Left forelimb (tissue), 1 donor: ENCODE data around the gene MAGIX.
A peak's percentile ranks its signal among the peaks of the same experiment; 100 is the strongest.
"Not testable (repeated sequence)": the region's sequence is repeated elsewhere in the genome, so short reads cannot be mapped to it uniquely, and the experiment has no call there.

Experiments used
- DNase-seq: peaks from one replicate; pipeline ENCODE4 v3.0.0-alpha.2; 2018; ENCODE audit warnings: low spot score

Gene MAGIX

GRCh38 chrX:49162620-49163019 lies at the start of gene MAGIX:
Gene MAGIX, plus strand, starts transcription at chrX:49162758. Its CDS starts 132 bp downstream, at chrX:49162890.
- no peak for DNase-seq

DNA sequence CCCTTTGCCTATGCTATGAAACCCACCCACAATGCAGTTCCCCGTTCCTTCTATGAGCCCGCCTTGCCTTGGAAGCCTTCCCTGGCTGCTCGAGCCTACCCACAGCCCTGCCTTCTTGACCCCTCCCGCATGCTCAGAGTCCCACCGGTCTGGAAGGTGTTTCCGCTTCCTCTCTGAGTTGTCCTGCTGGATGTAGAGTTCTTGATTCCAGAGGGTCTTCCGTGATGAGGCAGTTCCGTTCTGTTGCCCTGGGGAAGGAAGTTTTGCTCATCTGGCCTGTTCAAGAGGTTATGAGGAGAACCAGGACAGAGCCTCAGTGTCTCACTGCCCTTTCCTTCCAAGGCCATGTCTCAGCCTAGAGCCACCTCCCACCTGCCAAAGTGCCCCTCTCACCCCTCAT lies 46.5 kb upstream of the MAGIX start:
- no peak for DNase-seq

DNA sequence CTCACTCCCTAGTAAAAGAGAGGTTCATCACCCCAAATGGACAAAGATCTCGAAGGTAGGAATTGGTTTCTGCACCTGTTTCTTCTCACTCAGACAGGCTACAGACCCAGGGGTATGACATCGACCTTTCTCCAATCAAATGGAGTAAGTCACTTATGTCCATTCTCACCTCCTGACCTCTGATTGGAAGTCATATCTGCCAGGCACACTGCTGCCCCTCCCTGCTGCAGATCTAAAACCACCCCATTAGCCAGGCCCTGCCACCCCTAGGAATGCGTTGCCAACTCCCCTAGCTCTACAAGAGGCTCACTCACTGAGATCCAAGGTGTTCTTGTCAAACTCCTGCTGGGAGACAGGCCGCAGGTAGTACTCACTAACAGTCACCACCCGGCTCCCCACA lies 45.8 kb upstream of the MAGIX start:
- DNase-seq = no peak

GRCh38 chrX:49117581-49117980 lies 45.0 kb upstream of the MAGIX start:
- DNase-seq = no peak

DNA sequence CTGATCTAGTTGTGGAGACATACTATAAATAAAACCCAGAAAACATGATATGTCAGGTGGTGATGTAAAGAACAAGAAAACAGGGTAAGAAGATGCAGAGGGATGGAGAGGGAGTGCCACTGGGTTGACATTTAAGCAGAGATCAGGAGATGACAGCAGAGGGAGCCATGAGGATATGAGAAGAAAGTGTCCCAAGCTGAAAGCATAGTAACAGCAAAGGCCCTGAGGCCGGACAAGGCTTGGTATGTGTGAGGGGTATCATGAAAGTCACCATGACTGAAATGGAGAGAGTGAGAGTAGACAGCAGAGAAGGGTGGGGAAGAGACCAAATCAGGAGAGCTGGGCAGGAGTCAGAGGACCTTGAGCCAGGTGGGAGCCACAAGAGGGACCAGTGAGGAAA lies 42.5 kb upstream of the MAGIX start:
- no peak for DNase-seq

- DNase-seq = no peak
Observed at GRCh38 chrX:49122499-49122898, 40.1 kb upstream of the MAGIX start.

DNA sequence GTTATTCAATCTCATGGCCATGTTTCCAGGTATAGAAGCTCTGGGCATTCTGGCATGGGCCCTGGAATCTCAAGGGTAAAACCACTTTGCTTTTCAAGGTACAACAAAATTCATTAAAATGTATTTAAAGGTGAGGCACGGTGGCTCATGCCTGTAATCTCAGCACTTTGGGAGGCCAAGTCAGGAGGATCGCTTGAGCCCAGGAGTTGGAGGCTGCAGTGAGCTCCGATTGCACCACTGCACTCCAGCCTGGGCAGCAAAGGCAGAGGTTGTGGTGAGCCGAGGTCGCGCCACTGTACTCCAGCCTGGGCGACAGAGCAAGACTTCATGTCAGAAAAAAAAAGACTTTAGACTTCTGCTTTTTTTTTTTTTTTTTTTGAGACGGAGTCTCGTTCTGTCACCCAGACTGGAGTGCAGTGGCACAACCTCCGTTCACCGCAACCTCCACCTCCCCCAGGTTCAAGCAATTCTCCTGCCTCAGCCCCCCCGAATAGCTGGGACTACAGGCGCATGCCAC lies 34.8 kb upstream of the MAGIX start:
- DNase-seq = not testable (repeated sequence)

DNA sequence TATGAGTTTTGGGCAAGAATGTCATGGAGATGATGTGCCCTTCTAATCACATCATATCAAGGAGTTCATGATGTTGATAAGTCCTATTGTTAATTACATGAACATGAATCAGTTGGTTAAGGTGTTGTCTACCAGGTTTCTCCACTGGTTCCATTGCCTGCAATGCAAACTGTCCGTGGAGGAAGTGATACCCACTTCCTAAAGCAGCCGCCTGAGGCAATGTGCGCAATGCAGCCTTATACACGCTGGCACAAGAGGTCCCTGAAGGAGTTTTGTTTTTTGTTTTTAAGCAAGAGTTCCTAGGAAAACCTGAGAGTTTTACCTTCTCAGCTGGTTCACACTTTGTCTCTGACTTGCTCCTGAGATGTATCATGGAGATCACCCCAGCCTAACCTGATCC lies 33.1 kb upstream of the MAGIX start:
- no peak for DNase-seq

DNA sequence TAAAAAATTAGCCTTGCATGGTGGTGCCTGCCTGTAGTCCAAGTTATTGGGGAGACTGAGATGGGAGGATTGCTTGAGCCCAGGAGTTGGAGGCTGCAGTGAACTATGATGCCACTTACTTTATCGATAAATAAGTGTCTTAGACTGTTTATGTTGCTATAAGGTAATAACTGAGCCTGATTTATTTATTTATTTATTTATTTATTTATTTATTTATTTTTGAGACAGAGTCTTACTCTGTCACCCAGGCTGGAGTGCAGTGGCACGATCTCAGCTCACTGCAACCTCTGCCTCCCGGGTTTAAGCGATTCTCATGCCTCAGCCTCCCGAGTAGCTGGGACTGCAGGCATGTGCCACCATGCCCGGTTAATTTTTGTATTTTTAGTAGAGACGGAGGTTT lies 30.3 kb upstream of the MAGIX start:
- DNase-seq = not testable (repeated sequence)

GRCh38 chrX:49133759-49134158 lies 28.8 kb upstream of the MAGIX start:
- DNase-seq = no peak

DNA sequence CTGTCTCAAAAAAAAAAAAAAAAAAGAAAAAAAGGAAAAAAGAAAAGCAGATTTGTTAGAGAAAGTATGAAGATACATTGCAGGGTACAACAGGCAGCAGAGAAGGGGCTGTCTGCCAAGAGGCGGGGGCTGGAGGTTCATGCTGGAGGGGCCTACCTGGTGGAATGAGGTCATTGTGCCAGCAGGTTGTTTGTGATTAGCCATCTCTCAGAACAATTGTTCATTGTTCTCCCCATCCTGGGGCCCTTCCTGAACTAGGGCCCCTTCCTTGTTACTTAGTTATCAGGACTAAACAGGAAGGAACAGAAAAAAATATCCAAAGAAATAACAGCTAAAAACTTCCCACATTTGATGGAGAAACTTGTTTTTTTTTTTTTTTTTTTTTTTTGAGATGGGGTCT lies 25.1 kb upstream of the MAGIX start:
- no peak for DNase-seq

GRCh38 chrX:49139713-49140112 lies 22.8 kb upstream of the MAGIX start:
- DNase-seq = no peak

DNA sequence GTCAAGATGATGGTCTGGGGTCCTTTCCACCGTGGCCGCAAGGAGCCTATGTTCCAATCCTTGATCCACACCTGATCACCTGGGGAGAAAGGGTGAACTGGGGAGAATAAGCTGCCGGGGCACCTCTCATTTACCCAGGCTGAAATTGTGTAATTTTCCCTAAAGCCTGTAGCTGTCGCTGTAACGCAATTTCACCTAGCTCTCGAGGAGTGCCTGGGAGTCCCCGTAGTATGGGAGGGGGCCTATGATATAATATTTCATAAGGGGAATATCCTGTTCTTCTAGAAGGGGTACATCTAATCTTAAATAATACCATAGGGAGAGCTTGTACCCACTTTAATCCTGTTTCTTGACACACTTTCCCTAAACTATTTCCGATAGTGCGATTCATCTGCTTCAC lies 20.3 kb upstream of the MAGIX start:
- DNase-seq = not testable (repeated sequence)

- DNase-seq = not testable (repeated sequence)
Observed at GRCh38 chrX:49143154-49143553, 19.4 kb upstream of the MAGIX start.

- no peak for DNase-seq
Observed at GRCh38 chrX:49147282-49147681, 15.3 kb upstream of the MAGIX start.

DNA sequence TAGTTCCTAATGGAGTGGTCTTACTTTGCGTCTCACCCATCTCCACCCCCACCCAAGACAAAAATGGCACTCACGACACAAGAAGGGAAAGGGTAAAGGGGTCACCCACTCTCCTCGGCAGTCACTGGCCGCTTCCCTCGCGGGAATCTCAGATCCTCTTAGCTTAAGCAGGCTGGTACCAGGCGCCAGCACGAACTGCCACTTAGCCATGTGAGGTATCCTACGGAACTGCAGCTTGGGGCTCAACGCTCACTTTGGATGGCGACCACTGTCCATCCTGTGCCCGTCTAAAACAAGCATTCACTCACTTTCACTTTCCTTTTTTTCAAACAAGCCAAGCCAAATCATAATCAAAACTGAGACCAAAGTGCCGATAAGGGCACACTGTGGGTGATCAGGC lies 14.6 kb upstream of the MAGIX start:
- DNase-seq = no peak

DNA sequence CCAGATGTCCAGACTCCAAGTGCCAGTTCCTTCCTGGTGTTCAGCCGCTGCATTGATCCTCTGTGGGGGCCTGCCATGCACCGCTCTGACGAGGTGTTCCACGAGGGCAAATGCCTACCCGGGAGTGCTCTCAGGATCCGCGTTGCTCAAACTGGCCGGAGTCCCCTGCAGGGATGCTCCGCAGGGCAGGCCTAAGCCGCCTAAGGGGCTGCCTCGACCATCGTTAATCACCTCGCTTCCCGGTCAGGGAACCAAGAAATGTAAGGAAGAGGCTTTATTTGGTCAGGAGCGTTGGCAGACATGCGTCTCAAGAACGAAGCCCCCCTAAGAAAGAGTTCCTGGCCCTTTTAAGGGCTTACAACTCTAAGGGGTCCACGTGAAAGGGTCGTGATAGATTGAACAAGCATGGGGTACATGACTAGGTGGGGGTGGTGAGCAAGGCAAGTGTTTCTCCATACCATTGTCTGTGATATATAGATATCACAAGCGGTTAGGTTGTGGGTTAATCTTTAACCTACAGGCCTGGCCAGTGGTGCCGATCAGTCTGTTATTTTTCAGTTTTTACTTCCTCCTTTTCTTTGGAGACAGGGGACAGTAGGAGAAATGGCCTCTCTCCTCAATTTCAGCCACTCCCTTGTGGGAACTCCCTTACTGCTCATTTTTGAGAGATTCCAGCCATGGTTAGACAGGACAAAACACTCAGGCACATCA lies 14.0 kb upstream of the MAGIX start:
- DNase-seq = not testable (repeated sequence)

DNA sequence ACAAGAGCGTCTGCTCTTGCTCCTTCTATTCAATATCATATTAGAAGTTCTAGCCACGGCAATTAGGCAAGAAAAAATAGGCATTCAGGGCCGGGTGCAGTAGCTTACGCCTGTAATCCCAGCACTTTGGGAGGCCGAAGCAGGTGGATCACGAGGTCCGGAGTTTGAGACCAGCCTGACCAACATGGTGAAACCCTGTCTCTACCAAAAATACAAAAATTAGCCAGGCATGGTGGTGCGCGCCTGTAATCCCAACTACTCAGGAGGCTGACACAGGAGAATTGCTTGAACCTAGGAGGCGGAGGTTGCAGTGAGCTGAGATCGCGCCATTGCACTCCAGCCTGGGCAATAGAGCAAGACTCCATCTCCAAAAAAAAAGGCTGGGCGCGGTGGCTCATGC lies 13.3 kb upstream of the MAGIX start:
- DNase-seq = not testable (repeated sequence)

- no peak for DNase-seq
Observed at GRCh38 chrX:49153467-49153866, 9.1 kb upstream of the MAGIX start.

GRCh38 chrX:49155243-49155899 lies 7.2 kb upstream of the MAGIX start:
- DNase-seq = no peak

DNA sequence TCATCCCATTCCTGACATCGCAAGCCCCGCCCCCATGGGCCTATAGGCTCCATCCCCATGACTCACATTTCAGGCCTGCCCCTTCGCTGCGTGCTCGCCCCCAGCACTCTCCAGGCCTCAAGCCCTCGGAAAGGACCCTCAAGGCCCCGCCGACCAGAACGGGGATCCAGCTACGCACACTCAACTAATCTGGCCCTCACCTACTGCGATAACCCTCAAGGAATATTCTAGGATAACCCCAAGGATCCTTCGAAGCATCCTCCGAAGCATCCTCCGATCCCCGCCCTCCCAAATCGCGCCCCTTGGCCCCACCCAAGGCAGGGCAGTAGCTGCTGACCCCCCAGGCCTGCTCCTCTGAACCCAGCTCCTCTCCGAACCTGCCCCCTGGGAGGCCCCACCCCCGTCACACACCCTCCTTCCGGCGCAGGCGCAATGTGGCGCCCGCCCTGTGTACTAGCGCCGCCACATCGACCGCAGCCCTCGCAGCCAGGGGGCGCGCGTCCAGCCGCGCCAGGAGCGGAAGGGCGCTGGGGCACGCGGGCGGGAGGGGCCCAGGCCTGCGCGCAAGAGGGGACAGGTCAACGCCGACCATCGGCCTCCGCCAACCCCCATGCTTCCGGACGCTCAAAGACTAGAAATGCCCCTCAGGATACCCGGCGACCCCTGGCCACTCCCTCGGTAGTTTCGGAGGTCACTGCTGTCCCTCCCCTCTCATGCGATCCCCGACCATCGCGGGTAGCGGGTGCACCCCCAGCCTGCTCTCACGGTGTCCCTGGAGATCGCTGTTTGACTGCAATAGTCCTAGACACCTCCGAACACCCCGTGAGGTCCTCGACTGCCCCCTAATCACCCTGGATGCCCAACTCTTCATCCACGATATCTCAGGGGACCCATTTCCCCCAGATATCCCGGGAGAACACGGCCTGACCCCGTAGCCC lies 6.4 kb upstream of the MAGIX start:
- peak; percentile 91 for DNase-seq

DNA sequence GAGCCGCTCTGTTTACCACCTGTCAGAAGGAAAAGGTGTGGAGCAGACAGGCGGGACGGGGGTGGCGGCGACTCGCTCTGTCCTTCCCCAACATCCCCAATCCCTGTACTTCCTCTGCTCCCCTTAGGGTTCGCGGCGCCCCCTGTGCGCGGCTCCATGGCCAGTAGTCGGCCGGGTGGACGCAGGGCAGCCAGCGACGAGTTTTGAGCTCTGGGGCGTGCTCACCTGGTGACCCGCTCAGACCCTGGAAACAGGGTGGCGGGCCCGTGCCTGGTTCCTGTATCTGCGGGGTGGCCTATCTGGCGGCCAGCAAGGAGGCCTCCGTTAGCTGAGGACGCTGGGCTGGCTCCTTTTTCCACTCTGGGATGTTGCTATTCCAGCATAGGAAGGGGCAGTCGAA lies 5.4 kb upstream of the MAGIX start:
- DNase-seq = no peak

DNA sequence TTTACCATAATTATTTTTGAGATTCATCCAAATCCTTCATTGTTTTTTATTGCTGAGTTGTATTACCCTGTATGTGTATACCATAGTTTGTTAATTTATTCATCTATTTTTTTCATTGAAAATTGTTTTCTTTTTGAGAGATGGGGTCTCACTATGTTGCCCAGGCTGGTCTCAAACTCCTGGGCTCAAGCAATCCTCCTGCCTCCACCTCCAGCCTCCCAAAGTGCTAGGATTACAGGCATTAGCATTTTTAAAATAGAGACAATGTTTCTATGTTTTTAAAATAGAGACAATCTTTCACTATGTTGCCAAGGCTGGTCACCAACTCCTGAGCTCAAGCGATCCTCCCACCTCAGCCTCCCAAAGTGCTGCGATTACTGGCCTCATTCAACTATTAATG lies 1.6 kb upstream of the MAGIX start:
- no peak for DNase-seq
